ENCODE data around the gene NANOS3. TPM values are rescaled to one million over a fixed set of nuclear protein-coding genes. Genes with fewer than 3 reads are reported as not detected.
A peak's percentile ranks its signal among the peaks of the same experiment; 100 is the strongest.

The NANOS3 gene
- total RNA-seq, 1 donor from 2014 or later = 2.9 TPM

GRCh38 chr19:13830741-13831536 lies 46.0 kb upstream of the NANOS3 start:
- Mint-ChIP-seq H3K27me3 (ENCODE audit: low read depth, unreplicated experiment) (no peaks in the 10 kb centered on the region), H3K27ac (ENCODE audit: unreplicated experiment) (no peak overlapping the region), H3K9me3 (ENCODE audit: unreplicated experiment) (peaks cover 6% of the 10 kb centered on the region), H3K36me3 (ENCODE audit: low read depth, unreplicated experiment) (peaks cover 16% of the 10 kb centered on the region), H3K4me1 (ENCODE audit: low read depth, unreplicated experiment) (peaks cover 7% of the 10 kb centered on the region), H3K4me3 (ENCODE audit: unreplicated experiment) (no peak overlapping the region)
- Histone ChIP-seq H3K79me2 (ENCODE audit: insufficient read depth, low read length) (peaks cover 20% of the 10 kb centered on the region), H3K9me3 (ENCODE audit: insufficient read depth, low read depth, low read length) (no peaks in the 10 kb centered on the region), H3K36me3 (ENCODE audit: insufficient read depth, low read length) (peaks cover 14% of the 10 kb centered on the region), H2AFZ (ENCODE audit: low read depth, low read length) (no peak overlapping the region), H4K20me1 (ENCODE audit: insufficient read depth, low read length) (peaks cover 64% of the 10 kb centered on the region), H3K4me2 (ENCODE audit: low read length) (no peak overlapping the region), H3K4me1 (ENCODE audit: insufficient read depth, low read length) (peaks cover 22% of the 10 kb centered on the region), H3K4me3 (ENCODE audit: insufficient read depth, low read depth, low read length) (no peak overlapping the region), H3K9ac (ENCODE audit: low read length) (no peak overlapping the region), H3K27ac (ENCODE audit: low read depth, low read length) (no peak overlapping the region), H3K27me3 (ENCODE audit: insufficient read depth, low read length) (no peaks in the 10 kb centered on the region)
- FAIRE-seq (no peak), DNase-seq (ENCODE audit: low read depth) (no peak)
- no peak for TF ChIP-seq CTCF (IDR thresholded peaks at IDR 0.05; ENCODE audit: insufficient read depth, low read depth, low read length)
- TF ChIP-seq EZH2 (IDR thresholded peaks at IDR 0.05; ENCODE audit: insufficient read depth, low read length) = no peak

- peaks cover 9% of the 10 kb centered on the region for H3K4me1 Mint-ChIP-seq (ENCODE audit: low read depth, unreplicated experiment)
- peak overlapping the region; percentile 40 for H3K4me3 Mint-ChIP-seq (ENCODE audit: unreplicated experiment)
- no peak for TF ChIP-seq EZH2 (IDR thresholded peaks at IDR 0.05; ENCODE audit: insufficient read depth, low read length)
- no peak for TF ChIP-seq CTCF (IDR thresholded peaks at IDR 0.05; ENCODE audit: insufficient read depth, low read depth, low read length)
- H3K9me3 Mint-ChIP-seq (ENCODE audit: unreplicated experiment) = peaks cover 3% of the 10 kb centered on the region
- DNase-seq (ENCODE audit: low read depth) = no peak
- Histone ChIP-seq H3K27ac (ENCODE audit: low read depth, low read length) (no peak overlapping the region), H3K4me3 (ENCODE audit: insufficient read depth, low read depth, low read length) (no peak overlapping the region), H3K9ac (ENCODE audit: low read length) (no peak overlapping the region), H3K9me3 (ENCODE audit: insufficient read depth, low read depth, low read length) (no peaks in the 10 kb centered on the region), H2AFZ (ENCODE audit: low read depth, low read length) (no peak overlapping the region), H3K4me1 (ENCODE audit: insufficient read depth, low read length) (peaks cover 30% of the 10 kb centered on the region), H3K27me3 (ENCODE audit: insufficient read depth, low read length) (no peaks in the 10 kb centered on the region), H3K79me2 (ENCODE audit: insufficient read depth, low read length) (peaks cover 29% of the 10 kb centered on the region), H3K36me3 (ENCODE audit: insufficient read depth, low read length) (peaks cover 17% of the 10 kb centered on the region), H4K20me1 (ENCODE audit: insufficient read depth, low read length) (peaks cover 69% of the 10 kb centered on the region), H3K4me2 (ENCODE audit: low read length) (no peak overlapping the region)
- peak overlapping the region; percentile 47 for H3K27ac Mint-ChIP-seq (ENCODE audit: unreplicated experiment)
- FAIRE-seq = no peak
- H3K36me3 Mint-ChIP-seq (ENCODE audit: low read depth, unreplicated experiment) = peaks cover 13% of the 10 kb centered on the region
- H3K27me3 Mint-ChIP-seq (ENCODE audit: low read depth, unreplicated experiment) = no peaks in the 10 kb centered on the region
These were observed 45.1 kb upstream of the NANOS3 start for GRCh38 chr19:13831537-13832467.
